Stimulated activated CD4-positive, alpha-beta T cell treated with anti-CD3 and anti-CD28 coated beads, Interleukin-4, amount 100 ng/mL, for 24 hours (primary cell): ENCODE results near the gene TPST1.
"Not testable (repeated sequence)": the region's sequence is repeated elsewhere in the genome, so short reads cannot be mapped to it uniquely, and the experiment has no call there.

Source experiments
- DNase-seq: peaks from one replicate; pipeline ENCODE4 v3.0.0-alpha.2; 2020

Gene TPST1

DNA sequence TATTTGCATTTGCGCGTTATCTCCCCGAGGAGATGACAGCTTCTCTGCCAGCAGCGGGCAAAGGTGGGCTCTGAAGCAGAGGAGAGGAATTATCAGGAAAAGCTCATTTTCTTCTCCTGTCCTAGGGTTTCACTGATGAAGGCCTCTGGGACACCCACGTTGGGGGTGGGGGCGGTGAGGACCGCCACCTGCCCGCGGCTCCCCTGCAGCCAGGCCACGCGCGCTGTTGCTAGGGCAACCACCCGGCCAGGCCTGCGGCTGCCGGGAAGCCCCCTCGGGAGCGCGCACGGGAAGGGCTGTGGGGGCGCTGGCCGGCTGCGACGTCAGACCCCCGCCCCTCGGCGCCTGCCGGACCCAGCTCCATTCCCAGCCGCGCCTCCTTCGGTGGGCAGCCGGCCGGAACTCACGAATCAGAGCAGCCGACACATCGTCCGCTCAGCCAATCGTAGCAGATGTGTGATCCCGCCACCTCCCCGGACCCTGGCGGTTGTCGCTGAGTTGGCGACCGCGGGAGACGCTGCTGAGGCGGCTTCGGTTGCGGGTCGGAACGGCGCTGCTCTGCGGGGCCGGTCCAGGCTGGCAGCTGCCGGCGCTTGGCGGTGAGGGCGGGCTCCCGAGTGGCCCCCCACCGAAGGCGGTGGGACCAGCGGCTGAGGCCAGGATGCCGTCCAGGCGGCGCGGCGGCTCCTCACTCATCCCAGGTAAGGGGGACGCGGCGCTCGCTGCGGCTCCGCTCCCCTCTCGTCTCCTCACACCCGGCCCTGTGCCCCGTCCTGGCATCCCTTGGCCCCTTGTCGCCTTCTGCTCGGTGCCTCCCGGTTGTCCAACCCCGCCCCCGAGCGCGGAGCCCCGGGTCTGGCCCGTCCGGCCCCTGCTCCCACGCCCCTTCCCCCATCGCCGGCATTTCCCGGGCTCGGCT lies at the start of gene TPST1:
Gene TPST1 (plus strand): TSS at position 513 of the 919 bp plus-strand sequence. CDS start 35,092 bp downstream, outside the sequence.
- peak; percentile 78 for DNase-seq

DNA sequence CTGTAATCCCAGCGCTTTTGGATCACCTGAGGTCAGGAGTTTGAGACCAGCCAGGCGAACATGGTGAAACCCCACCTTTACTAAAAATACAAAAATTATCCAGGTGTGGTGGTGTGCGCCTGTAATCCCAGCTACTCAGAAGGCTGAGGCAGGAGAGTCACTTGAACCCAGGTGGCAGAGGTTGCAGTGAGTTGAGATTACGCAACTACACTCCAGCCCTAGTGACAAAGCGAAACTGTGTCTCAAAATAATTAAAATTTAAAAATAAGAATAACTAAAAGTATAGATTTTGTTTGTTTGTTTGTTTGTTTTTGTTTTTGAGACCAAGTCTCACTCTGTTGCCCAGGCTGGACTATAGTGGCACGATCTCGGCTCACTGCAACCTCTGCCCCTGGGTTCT lies 49.1 kb upstream of the TPST1 start:
- DNase-seq: not testable (repeated sequence)

DNA sequence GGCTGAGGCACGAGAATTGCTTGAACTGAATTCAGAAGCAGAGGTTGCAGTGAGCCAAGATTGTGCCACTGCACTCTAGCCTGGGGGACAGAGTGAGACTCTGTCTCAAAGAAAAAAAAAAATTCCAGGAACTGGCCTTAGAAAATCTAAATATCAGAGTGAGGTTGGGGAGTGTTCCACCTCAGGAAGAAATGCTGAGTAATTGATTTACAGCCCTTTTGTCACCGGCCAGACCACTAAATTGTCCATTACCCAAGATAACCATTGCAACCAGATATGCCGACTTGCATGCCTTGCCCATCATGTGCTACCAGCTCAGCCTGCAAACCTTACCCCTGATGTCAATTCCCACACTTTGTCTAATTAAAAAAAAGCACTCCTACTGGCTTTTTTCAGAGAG lies 48.1 kb upstream of the TPST1 start:
- DNase-seq: no peak

DNA sequence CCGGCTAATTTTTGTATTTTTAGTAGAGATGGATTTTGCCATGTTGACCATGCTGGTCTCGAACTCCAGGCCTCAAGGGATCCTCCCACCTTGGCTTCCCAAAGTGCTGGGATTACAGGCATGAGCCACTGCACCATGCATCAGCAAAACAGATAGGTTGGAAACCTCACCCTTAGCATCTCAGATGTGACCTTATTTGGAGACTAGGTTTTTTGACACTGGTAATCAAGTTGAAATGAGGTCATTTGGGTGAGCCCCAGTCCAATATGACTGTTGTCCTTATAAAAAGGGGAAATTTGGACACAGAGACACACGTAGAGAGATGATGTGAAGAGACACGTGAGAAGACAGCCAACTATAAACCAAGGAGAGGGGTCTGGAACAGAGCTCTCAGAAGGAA lies 42.5 kb upstream of the TPST1 start:
- no peak for DNase-seq

DNA sequence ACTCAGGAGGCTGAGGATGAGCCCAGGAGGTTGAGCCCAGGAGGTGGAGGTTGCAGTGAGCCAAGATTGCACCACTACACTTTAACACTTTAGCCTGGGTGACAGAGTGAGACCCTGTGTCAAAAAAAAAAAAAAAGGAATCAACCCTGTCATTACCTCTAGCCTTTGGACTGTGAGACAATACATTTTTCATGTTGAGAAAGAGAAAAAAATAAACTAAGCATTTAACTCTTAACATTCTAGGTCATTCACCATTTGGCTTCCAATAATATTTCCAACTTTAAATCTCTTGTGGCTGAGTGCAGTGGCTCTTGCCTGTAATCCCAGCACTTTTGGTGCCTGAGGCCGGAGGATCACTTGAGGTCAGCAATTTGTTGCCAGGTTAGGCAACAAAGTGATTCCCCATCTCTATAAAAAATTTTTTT lies 41.9 kb upstream of the TPST1 start:
- no peak for DNase-seq

DNA sequence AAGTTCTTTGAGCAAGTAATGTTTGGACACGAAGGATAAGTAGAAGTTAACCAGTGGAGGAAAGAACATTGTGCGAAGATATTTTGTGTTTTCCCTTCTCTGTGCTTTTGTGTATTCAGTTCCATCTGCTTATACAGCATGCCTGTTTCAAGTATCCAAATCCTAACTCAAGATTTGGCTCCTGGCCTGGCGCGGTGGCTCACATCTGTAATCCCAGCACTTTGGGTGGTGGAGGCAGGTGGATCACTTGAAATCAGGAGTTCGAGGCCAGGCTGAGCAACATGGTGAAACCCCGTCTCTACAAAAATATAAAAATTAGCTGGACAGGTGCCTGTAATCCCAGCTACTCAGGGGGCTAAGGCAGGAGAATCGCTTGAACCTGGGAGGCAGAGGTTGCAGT lies 40.8 kb upstream of the TPST1 start:
- no peak for DNase-seq

DNA sequence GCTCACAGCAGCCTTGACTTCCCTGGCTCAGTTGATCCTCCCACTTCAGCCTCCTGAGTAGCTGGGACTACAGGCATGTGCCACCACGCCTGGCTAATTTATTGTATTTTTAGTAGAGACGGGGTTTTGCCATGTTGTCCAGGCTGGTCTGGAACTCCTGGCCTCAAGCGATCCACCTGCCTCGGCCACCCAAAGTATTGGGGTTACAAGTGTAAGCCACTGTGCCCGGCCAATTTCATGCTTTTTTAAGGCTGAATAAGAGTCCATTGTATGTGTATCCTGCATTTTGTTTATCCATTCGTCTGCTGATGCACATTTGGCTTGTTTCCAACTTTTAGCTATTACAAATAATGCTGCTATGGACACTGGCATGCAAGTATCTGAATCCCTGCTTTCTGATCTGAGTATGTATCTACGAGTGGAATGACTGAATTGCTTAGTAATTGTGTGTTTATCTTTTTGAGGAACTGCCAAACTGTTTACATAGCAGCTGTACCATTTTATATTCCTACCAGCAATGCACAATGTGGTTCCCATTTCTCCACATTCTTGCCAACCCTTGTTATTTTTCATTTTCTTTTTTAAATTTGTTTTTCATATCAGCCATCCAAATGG lies 37.3 kb upstream of the TPST1 start:
- no peak for DNase-seq

DNA sequence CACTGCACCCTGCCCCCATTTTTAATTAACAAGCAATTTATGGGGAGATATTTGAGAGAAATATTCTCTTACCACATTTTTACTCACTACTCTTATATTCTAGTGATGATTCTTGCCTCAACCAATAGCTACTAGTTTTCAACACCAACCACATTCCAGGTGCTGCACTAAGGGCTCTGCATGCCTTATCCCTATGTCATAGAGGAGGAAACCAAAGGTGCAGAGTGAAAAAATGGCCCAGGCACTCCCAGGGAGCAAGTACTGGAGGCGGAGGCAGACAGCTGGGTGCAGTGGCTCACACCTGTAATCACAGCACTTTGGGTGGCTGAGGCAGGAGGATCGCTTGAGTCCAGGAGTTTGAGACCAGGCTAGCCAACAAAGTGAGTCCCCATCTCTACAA lies 35.5 kb upstream of the TPST1 start:
- no peak for DNase-seq

DNA sequence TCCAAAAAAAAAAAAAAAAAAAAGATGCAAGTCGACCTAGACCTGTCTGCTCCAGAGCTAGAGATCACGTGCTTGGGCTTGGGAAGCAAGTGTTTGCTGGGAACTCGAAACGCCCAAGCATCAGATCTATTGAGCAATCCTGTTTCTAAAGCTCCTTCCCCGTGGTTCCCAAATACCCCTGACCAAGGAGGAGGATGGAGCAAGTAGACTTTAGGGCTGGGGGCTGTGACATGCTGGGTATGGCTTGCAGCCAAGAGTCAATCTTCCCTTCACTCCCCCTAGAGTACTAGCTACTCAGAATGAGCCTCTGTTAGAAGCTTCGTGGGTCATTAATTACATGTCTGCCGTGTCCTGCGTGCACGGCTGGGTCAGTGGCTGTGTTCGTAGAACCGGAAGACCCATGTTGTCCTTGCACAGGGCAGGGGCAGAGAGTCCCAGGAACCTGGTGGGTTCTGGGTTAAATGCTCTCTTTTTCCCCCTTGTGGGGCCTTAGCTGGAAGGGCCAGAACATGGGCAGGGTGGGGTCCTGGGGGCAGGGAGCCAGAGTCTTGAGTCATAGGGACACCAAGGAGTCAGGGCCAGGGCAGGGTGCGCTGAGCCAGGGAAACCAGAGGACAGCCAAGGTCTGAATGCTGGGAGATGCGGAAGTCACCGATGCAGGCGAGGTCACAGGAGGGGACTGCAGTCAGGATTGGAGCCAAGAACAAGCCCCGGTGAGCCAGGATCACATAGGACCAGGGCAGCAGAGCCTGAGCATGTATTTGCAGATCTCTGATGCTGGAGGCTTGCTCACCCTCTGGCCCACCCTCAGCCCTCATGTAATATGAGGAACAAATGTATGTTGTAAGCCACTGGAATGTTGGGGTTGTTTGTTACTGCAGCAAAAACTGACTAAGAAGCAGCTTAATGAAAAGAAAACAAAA lies 34.6 kb upstream of the TPST1 start:
- DNase-seq: no peak

DNA sequence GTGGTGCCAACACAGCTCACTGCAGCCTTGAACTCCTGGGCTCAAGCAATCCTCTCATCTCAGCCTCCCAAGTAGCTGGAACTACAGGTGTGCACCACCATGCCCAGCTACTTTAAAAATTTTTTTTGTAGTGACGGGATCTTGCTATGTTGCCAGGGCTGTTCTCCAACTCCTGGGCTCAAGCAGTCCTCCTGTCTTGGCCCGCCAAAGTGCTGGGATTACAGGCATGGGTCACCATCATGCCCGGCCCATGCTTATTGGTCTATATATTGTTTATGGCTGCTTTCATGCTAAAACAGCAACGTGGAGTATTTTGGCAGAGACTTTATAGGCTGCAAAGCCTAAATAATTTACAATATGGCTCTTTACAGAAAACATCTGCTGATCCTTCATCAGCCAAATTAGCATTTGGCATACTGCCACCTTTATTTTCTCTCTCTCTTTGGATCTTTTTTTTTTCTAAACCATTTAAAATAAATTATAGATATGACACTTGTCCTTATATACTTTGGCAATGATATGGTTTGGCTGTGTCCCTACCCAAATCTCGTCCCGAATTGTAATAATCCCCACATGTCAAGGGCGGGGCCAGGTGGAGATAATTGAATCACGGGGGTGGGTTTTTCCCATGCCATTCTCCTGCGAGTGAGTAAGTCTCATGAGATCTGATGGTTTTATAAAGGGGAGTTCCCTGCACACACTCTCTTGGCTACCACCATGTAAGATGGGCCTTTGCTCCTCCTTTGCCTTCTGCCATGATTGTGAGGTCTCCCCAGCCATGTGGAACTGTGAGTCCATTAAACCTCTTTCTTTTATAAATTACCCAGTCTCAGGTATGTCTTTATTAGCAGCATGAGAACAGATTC lies 32.4 kb upstream of the TPST1 start:
- DNase-seq: not testable (repeated sequence)

DNA sequence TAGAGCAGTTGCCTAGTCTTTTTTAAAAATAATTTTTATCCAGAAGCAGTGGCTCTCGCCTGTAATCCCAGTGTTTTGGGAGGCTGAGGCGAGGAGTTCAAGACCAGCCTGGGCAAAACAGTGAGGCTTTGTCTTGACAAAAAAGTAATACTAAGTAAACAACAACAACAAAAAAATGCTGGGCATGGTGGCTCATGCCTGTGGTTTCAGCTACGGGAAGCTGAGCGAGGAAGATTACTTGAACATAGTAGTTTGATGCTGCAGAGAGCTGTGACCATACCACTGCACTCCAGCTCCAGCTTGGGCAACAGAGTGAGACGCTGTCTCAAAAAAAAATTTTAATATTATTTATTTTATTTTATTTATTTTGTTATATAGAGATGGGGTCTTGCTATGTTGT lies 31.3 kb upstream of the TPST1 start:
- DNase-seq: no peak

DNA sequence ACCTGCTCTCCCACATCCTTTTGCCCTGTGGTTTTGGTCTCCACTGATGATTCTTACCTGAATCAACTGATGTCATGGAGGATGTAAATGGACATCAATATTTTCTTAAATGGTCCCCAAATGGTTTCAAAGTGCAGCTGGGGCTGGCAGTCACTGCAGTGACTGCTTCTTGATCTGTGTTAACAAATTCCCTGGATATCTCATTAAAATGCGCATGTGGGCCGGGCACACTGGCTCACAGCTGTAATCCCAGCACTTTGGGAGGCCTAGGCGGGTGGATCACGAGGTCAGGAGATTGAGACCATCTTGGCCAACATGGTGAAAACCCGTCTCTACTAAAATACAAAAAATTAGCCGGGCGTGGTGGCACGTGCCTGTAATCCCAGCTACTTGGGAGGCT lies 30.1 kb upstream of the TPST1 start:
- DNase-seq: not testable (repeated sequence)

DNA sequence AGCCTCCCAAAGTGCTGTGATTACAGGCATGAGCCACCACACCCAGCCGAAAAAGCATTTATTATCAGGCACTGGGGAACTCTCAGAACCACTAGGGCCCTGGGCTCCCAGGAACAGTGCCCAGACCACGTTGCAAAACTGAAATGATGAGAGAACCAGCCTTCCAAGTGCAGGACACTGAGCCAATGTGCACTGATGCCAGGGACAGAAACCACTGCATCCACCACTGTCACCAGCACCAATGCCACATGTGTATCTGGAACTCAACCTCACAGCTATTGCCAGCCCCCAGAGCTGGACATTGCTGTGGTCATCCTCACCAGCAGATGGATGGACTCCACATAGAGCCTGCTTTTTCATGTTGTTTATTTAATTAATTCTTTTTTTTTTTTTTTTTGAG lies 28.2 kb upstream of the TPST1 start:
- DNase-seq: no peak

DNA sequence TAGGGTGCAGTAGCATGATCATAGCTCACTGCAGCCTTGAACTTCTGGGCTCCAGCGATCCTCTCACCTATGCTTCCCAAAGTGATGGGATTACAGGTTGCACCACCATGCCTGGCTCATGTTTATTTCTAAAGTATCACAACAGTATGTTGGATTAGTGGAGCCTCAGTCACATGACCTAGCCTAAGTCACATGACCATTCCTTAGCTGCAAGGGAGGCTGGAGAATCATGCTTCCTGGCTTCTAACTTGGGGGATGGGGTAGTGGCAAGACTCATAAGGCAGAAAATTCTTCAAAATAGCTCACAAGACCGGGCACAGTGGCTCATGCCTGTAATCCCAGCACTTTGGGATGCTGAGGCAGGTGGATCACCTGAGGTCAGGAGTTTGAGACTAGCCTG lies 26.9 kb upstream of the TPST1 start:
- DNase-seq: no peak

DNA sequence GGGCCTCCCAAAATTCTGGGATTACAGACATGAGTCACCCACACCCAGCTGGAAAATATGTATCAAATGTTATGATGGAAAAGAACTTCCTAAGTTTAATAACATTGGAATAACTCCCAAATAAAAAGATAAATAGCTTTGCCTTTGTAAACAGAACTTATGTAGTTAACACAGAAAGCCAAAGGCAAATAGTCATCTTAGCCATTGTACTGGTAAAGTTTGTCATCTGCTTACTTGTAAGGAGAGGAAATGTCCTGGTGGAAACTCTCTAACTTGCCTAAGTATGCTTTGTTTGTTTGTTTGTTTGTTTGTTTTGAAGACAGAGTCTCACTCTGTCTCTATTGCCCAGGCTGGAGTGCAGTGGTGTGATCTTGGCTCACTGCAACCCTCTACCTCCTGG lies 23.8 kb upstream of the TPST1 start:
- no peak for DNase-seq

DNA sequence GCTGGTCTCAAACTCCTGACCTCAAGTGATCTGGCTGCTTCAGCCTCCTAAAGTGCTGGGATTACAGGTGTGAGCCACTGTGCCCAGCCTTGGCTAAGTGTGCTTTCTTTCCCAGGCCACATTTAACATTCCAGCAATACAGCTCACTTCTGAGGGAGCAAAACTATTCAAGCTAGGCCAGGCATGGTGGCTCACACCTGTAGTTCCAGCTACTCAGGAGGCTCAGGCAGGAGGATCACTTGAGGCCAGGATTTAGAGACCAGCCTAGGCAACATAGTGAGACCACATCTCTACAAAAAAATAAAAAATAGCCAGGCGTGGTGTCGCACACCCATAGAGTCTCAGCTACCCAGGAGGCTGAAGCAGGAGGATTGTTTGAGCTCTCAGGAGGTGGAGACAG lies 23.3 kb upstream of the TPST1 start:
- DNase-seq: no peak

DNA sequence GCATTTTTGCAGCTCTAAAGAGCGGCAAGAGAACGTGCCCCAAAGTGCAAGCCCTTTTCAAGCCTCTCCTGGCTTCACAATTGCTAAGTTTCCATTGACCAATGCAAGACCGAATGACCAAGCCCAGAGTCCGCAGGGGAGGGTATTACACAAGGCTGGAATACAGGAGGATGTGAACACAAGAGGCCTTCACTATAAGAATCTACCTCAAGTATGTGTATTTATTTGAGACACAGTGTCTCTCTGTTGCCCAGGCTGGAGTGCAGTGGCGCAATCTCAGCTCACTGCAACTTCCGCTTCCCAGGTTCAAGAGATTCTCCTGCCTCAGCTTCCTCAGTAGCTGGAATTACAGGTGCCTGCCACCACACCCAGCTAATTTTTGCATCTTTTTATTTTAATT lies 22.2 kb upstream of the TPST1 start:
- DNase-seq: no peak

DNA sequence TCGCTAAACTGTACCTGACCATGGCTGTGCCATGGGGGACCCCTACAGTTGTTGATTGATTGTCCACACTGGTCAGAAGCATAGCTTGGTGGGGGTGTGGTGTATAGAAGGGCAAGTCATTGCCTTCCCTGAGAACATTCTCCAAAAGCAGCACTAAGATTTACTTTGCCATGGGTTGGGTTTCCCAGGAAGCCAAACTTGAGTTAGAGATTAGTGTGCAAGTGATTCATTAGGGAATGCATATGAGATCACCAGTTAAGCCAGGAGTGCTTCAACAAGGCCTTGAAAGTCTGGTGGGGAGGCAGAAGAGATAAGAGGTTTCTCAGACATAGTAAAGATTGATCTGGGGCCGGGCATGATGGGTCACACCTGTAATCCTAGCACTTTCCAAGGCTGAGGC lies 21.4 kb upstream of the TPST1 start:
- DNase-seq: no peak

DNA sequence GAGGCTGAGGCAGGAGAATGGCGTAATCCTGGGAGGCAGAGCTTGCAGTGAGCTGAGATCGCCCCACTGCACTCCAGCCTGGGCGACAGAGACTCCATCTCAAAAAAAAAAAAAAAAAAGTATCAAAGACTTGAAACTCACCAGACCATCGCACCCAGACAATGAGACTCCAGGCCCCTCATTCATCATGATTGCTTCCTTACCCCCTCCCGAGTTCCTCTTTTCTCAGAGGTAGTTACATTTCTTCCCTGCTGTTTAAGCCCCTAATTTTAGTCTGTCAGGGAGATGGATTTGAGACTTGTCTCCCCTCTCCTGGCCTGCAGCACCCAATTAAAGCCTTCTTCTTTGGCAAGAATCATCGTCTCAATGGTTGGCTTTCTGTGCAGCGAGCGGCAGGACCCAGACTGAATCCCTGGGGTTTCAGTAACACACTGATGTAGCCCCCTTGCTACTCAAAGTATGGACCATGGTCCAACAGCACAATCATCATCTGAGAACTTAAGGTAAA lies 19.4 kb upstream of the TPST1 start:
- no peak for DNase-seq

DNA sequence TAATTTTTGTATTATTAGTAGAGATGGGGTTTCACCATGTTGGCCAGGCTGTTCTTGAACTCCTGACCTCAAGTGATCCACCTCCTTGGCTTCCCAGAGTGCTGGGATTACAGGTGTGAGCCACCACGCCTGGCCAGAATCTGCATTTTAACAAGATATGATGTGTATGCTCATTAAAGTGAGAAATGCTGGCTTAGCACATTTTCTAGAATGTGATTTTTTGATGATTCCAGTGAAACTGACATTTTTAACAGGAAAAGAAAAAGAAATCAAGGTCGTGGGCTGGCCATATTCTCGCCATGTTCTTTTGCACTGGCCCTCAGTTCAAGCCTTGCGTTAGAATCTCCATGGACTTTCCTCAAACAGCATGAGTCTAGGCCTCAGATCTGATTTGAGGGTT lies 18.1 kb upstream of the TPST1 start:
- DNase-seq: no peak

DNA sequence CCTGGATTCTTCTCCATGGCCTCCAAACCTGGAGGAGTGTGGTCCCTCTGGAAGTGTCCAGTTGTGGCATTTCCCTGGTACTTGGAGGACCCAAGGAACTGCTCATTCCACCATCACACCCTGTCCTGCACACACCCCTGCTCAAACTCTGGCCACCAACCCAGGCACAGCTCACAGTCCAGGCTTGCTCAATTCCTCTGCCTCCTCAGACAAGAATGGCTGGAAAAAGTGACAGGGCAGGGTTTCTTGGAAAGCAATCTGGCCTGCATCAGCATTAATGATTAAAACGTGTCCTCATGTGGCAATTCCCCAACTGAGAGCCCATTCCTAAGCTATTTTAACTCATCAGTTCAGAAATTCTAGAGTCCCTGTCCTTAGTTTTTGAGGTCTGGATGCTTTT lies 17.2 kb upstream of the TPST1 start:
- DNase-seq: no peak

DNA sequence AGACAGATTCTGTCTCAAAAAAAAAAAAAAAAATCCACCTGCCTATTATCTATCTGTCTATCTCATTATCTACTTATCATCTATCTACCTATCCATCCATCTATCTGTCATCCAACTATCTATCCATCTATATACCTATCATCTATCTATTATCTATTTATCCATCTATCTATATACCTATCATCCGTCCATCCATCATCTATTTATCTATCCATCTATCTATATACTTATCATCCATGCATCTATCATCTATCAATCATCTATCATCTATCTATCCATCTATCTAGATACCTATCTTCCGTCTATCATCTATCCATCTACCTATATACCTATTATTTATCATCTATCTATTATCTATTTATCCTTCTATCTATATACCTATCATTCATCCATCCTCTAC lies 16.5 kb upstream of the TPST1 start:
- no peak for DNase-seq
